Measurements from ENCODE around the gene CYP27B1. TPM values are rescaled to one million over a fixed set of nuclear protein-coding genes. Genes with fewer than 3 reads are reported as not detected.
A peak's percentile ranks its signal among the peaks of the same experiment; 100 is the strongest.

The CYP27B1 gene
- total RNA-seq, 1 donor from 2014 or later: not detected

DNA sequence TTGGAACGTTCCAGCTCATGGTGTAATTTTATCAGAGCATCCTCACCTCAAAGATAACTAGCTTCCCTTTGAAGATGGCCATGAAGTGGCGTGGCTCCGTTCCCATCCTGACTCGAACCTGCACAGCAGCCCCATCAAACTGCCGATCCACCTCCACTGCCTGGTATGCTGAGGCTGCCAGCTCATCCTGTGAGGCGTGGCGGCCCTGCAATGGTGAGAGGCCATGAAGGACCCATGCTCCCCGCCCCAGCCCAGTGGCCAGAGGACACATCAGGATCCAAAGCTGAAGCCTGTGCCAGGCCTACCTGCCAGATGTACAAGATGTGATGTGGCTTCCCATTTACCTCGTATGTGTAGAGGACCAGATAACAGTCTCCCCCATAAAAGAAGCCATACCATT, 40.4 kb upstream of the CYP27B1 start:
- Histone ChIP-seq H3K4me3 (no peak overlapping the region), H3K36me3 (peaks cover 74% of the 10 kb centered on the region), H3K9me3 (replicated peaks) (no peaks in the 10 kb centered on the region), H3K27ac (replicated peaks) (no peak overlapping the region), H3K4me1 (peaks cover 7% of the 10 kb centered on the region), H3K27me3 (ENCODE audit: low read depth) (no peaks in the 10 kb centered on the region)
- no peak for DNase-seq
- TF ChIP-seq, protein P1, sequence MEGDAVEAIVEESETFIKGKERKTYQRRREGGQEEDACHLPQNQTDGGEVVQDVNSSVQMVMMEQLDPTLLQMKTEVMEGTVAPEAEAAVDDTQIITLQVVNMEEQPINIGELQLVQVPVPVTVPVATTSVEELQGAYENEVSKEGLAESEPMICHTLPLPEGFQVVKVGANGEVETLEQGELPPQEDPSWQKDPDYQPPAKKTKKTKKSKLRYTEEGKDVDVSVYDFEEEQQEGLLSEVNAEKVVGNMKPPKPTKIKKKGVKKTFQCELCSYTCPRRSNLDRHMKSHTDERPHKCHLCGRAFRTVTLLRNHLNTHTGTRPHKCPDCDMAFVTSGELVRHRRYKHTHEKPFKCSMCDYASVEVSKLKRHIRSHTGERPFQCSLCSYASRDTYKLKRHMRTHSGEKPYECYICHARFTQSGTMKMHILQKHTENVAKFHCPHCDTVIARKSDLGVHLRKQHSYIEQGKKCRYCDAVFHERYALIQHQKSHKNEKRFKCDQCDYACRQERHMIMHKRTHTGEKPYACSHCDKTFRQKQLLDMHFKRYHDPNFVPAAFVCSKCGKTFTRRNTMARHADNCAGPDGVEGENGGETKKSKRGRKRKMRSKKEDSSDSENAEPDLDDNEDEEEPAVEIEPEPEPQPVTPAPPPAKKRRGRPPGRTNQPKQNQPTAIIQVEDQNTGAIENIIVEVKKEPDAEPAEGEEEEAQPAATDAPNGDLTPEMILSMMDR (IDR thresholded peaks at IDR 0.05; ENCODE audit: borderline replicate concordance): no peak
- intact Hi-C loops (cut with micrococcal nuclease): loop anchor here (10.0 kb wide), 1 partner anchor 98 kb away; no protein-coding TSS in a partner anchor

- no peak for DNase-seq
- TF ChIP-seq, protein P1 (IDR thresholded peaks at IDR 0.05; ENCODE audit: borderline replicate concordance): no peak
- H3K27ac ChIP-seq (replicated peaks): no peak overlapping the region
- H3K9me3 ChIP-seq (replicated peaks): no peaks in the 10 kb centered on the region
- intact Hi-C loops (cut with micrococcal nuclease): loop anchor here (10.0 kb wide), 1 partner anchor 98 kb away; no protein-coding TSS in a partner anchor
- H3K4me1 ChIP-seq: peaks cover 7% of the 10 kb centered on the region
- no peak overlapping the region for H3K4me3 ChIP-seq
- H3K36me3 ChIP-seq: peaks cover 78% of the 10 kb centered on the region
- H3K27me3 ChIP-seq (ENCODE audit: low read depth): no peaks in the 10 kb centered on the region
Measured at GRCh38 chr12:57806677-57807076, 39.8 kb upstream of the CYP27B1 start.

DNA sequence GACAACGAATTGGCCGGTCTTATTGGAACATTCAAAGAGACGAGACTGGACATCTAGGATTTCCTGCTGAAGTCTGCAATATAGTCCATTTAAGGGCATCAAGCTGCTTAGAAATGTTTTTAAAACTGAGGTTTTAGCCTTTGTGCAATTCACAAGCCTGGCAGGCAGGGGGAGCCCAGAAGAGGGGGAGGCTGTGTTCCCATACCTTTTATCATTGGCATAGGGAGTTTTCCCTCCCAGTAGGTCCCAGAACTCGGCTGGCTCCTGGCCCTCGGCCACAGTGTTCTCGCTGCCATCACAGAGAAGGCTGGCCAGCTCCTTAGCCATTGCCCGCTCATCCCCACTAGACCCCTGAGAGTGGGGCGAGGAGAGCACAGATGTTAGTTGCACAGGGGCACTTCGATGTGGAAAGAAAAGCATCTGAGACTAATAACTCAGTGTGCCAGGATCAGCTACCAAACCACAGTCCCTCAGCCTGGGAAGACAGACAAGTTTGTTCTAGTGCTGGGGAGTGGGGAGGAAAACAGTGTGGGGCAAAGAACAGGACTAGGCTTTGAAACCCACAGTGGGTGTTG, 36.5 kb upstream of the CYP27B1 start:
- Histone ChIP-seq H3K9me3 (replicated peaks) (no peaks in the 10 kb centered on the region), H3K4me3 (no peak overlapping the region), H3K4me1 (peaks cover 7% of the 10 kb centered on the region), H3K27me3 (ENCODE audit: low read depth) (no peaks in the 10 kb centered on the region), H3K27ac (replicated peaks) (peak overlapping the region; percentile 23), H3K36me3 (peaks cover 78% of the 10 kb centered on the region)
- DNase-seq: peak; percentile 50
- TF ChIP-seq, protein P1 (IDR thresholded peaks at IDR 0.05; ENCODE audit: borderline replicate concordance): peak; percentile 88
- intact Hi-C loops (cut with micrococcal nuclease): loop anchor here (10.0 kb wide), 1 partner anchor 101 kb away; no protein-coding TSS in a partner anchor

- DNase-seq: no peak
- Histone ChIP-seq H3K27me3 (ENCODE audit: low read depth) (no peaks in the 10 kb centered on the region), H3K27ac (replicated peaks) (no peak overlapping the region), H3K36me3 (peaks cover 71% of the 10 kb centered on the region), H3K9me3 (replicated peaks) (no peaks in the 10 kb centered on the region), H3K4me3 (no peak overlapping the region), H3K4me1 (peaks cover 7% of the 10 kb centered on the region)
- intact Hi-C loops (cut with micrococcal nuclease): loop anchor here (10.0 kb wide), 1 partner anchor 102 kb away; no protein-coding TSS in a partner anchor
- TF ChIP-seq, protein P1 (IDR thresholded peaks at IDR 0.05; ENCODE audit: borderline replicate concordance): no peak
Measured at GRCh38 chr12:57802607-57803006, 35.7 kb upstream of the CYP27B1 start.

- no peaks in the 10 kb centered on the region for H3K27me3 ChIP-seq (ENCODE audit: low read depth)
- no peak overlapping the region for H3K27ac ChIP-seq (replicated peaks)
- H3K4me1 ChIP-seq: peaks cover 7% of the 10 kb centered on the region
- no peaks in the 10 kb centered on the region for H3K9me3 ChIP-seq (replicated peaks)
- DNase-seq: no peak
- TF ChIP-seq, protein P1 (IDR thresholded peaks at IDR 0.05; ENCODE audit: borderline replicate concordance): no peak
- H3K36me3 ChIP-seq: peaks cover 67% of the 10 kb centered on the region
- intact Hi-C loops (cut with micrococcal nuclease): loop anchor here (10.0 kb wide), 1 partner anchor 104 kb away; no protein-coding TSS in a partner anchor
- no peak overlapping the region for H3K4me3 ChIP-seq
Measured at GRCh38 chr12:57800965-57801364, 34.1 kb upstream of the CYP27B1 start.
